ENCODE measurements around the gene VCL. TPM values are rescaled to one million over a fixed set of nuclear protein-coding genes. Genes with fewer than 3 reads are reported as not detected.

The VCL gene
- total and polyA plus RNA-seq, 4 donors = 4.3 to 37.8 (median 17.3) TPM

DNA sequence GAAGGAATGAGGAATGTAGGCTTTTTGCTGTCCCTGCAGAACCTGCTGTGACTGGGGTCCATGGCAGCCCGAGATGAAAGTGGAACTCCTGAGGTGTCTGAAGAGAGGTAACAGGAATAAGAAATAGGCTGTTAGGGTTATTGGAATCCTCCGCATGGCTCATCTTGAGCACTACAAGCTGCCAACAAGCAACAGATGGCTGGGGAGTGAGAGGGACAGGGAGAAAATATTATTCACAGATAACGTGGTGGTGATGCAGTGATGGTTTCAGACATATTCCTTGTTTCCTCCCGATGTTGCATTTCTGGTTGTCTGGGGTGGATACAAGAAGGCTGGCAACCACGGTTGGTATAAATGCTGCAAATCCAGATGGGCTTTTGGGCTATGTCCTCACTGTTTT, 106.6 kb downstream of the VCL start:
- TF ChIP-seq HNF4A (conservative IDR thresholded peaks at IDR 0.05) = no peak
- WGBS = 96% methylated on average over 5 of the region's 5 CpGs
- Histone ChIP-seq H3K9ac (ENCODE audit: low read depth in 1 of 2, low read length in 2 of 2) (no peak overlapping the region), H3K4me3 (ENCODE audit: low read depth in 1 of 3, low read length in 3 of 3) (no peak overlapping the region), H3K27ac (ENCODE audit: low read depth in 1 of 2, low read length in 2 of 2) (no peak overlapping the region), H3K4me1 (ENCODE audit: control insufficient read depth in 4 of 4, insufficient read depth in 4 of 4, low read length in 3 of 4) (no peaks in the 10 kb centered on the region), H3K36me3 (ENCODE audit: control insufficient read depth in 4 of 4, insufficient read depth in 3 of 4, low read depth in 1 of 4, low read length in 3 of 4) (peaks cover 3 to 53% (median 32%) of the 10 kb centered on the region in 4 donors), H3K27me3 (ENCODE audit: control insufficient read depth in 4 of 4, insufficient read depth in 4 of 4, low read length in 3 of 4) (no peaks in the 10 kb centered on the region), H3K9me3 (ENCODE audit: control insufficient read depth in 4 of 4, low read length in 3 of 4) (no peaks in the 10 kb centered on the region)
- DNase-seq (ENCODE audit: low spot score) = no peak

DNA sequence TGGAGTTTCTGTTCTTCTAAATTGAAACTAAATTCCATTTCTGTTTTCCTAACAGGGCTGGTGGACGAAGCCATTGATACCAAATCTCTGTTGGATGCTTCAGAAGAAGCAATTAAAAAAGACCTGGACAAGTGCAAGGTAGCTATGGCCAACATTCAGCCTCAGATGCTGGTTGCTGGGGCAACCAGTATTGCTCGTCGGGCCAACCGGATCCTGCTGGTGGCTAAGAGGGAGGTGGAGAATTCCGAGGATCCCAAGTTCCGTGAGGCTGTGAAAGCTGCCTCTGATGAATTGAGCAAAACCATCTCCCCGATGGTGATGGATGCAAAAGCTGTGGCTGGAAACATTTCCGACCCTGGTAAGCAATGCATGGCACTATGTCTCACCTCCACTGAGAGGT, 107.1 kb downstream of the VCL start:
- H3K36me3 ChIP-seq (ENCODE audit: control insufficient read depth in 4 of 4, insufficient read depth in 3 of 4, low read depth in 1 of 4, low read length in 3 of 4) = peaks cover 3 to 55% (median 37%) of the 10 kb centered on the region in 4 donors
- H3K4me1 ChIP-seq (ENCODE audit: control insufficient read depth in 4 of 4, insufficient read depth in 4 of 4, low read length in 3 of 4) = no peaks in the 10 kb centered on the region
- DNase-seq (ENCODE audit: low spot score) = no peak
- no peaks in the 10 kb centered on the region for H3K27me3 ChIP-seq (ENCODE audit: control insufficient read depth in 4 of 4, insufficient read depth in 4 of 4, low read length in 3 of 4)
- no peaks in the 10 kb centered on the region for H3K9me3 ChIP-seq (ENCODE audit: control insufficient read depth in 4 of 4, low read length in 3 of 4)
- 83% methylated on average over 8 of the region's 8 CpGs for WGBS
- H3K27ac ChIP-seq (ENCODE audit: low read depth in 1 of 2, low read length in 2 of 2) = no peak overlapping the region
- H3K9ac ChIP-seq (ENCODE audit: low read depth in 1 of 2, low read length in 2 of 2) = no peak overlapping the region
- no peak overlapping the region for H3K4me3 ChIP-seq (ENCODE audit: low read depth in 1 of 3, low read length in 3 of 3)
- TF ChIP-seq FOXA1 (IDR thresholded peaks at IDR 0.05) = no peak
- no peak for TF ChIP-seq RAD21 (IDR thresholded peaks at IDR 0.05)
- TF ChIP-seq TAF1 (conservative IDR thresholded peaks at IDR 0.05) = no peak
- no peak for TF ChIP-seq HNF4A (conservative IDR thresholded peaks at IDR 0.05)
- TF ChIP-seq, protein P1, sequence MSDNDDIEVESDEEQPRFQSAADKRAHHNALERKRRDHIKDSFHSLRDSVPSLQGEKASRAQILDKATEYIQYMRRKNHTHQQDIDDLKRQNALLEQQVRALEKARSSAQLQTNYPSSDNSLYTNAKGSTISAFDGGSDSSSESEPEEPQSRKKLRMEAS (IDR thresholded peaks at IDR 0.05) = no peak
- TF ChIP-seq, protein P2, sequence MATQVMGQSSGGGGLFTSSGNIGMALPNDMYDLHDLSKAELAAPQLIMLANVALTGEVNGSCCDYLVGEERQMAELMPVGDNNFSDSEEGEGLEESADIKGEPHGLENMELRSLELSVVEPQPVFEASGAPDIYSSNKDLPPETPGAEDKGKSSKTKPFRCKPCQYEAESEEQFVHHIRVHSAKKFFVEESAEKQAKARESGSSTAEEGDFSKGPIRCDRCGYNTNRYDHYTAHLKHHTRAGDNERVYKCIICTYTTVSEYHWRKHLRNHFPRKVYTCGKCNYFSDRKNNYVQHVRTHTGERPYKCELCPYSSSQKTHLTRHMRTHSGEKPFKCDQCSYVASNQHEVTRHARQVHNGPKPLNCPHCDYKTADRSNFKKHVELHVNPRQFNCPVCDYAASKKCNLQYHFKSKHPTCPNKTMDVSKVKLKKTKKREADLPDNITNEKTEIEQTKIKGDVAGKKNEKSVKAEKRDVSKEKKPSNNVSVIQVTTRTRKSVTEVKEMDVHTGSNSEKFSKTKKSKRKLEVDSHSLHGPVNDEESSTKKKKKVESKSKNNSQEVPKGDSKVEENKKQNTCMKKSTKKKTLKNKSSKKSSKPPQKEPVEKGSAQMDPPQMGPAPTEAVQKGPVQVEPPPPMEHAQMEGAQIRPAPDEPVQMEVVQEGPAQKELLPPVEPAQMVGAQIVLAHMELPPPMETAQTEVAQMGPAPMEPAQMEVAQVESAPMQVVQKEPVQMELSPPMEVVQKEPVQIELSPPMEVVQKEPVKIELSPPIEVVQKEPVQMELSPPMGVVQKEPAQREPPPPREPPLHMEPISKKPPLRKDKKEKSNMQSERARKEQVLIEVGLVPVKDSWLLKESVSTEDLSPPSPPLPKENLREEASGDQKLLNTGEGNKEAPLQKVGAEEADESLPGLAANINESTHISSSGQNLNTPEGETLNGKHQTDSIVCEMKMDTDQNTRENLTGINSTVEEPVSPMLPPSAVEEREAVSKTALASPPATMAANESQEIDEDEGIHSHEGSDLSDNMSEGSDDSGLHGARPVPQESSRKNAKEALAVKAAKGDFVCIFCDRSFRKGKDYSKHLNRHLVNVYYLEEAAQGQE (IDR thresholded peaks at IDR 0.05) = no peak

DNA sequence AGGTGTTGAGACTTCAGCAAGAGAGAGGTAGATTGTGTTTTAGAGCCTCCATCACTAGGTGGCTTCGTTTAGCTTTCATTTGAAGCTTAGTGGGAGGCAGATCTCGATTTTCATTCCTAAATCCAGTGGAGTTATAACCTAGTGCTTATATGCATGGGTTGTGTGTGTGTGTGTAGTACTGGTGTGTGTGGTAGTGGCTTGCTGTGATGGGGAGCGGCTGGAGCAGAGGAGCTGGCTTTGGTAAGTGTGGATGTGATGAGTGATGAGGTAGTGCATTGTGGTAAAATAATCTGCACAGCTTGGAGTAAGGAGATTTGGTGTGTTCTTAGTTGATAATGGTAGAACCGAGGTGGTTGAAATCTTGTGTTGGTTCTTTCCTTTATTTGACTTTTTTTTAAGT, 109.5 kb downstream of the VCL start:
- TF ChIP-seq, protein P3, sequence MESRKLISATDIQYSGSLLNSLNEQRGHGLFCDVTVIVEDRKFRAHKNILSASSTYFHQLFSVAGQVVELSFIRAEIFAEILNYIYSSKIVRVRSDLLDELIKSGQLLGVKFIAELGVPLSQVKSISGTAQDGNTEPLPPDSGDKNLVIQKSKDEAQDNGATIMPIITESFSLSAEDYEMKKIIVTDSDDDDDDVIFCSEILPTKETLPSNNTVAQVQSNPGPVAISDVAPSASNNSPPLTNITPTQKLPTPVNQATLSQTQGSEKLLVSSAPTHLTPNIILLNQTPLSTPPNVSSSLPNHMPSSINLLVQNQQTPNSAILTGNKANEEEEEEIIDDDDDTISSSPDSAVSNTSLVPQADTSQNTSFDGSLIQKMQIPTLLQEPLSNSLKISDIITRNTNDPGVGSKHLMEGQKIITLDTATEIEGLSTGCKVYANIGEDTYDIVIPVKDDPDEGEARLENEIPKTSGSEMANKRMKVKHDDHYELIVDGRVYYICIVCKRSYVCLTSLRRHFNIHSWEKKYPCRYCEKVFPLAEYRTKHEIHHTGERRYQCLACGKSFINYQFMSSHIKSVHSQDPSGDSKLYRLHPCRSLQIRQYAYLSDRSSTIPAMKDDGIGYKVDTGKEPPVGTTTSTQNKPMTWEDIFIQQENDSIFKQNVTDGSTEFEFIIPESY (IDR thresholded peaks at IDR 0.05) = no peak
- no peak for TF ChIP-seq RXRA (IDR thresholded peaks at IDR 0.05)
- TF ChIP-seq SP1 (IDR thresholded peaks at IDR 0.05) = no peak
- no peak for TF ChIP-seq JUND (IDR thresholded peaks at IDR 0.05)
- no peak for TF ChIP-seq YY1 (IDR thresholded peaks at IDR 0.05)
- TF ChIP-seq TAF1 (conservative IDR thresholded peaks at IDR 0.05) = no peak
- TF ChIP-seq, protein P4, sequence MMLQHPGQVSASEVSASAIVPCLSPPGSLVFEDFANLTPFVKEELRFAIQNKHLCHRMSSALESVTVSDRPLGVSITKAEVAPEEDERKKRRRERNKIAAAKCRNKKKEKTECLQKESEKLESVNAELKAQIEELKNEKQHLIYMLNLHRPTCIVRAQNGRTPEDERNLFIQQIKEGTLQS (IDR thresholded peaks at IDR 0.05) = no peak
- TF ChIP-seq, protein P2 (IDR thresholded peaks at IDR 0.05) = no peak
- no peak for TF ChIP-seq HNF4A (conservative IDR thresholded peaks at IDR 0.05)
- TF ChIP-seq, protein P1 (IDR thresholded peaks at IDR 0.05) = no peak
- no peak for TF ChIP-seq HNF4G (IDR thresholded peaks at IDR 0.05)
- no peak for TF ChIP-seq FOXA2 (IDR thresholded peaks at IDR 0.05)
- TF ChIP-seq NR2F2 (IDR thresholded peaks at IDR 0.05) = no peak
- no peak for TF ChIP-seq FOXA1 (IDR thresholded peaks at IDR 0.05)
- Histone ChIP-seq H3K9ac (ENCODE audit: low read depth in 1 of 2, low read length in 2 of 2) (no peak overlapping the region), H3K36me3 (ENCODE audit: control insufficient read depth in 4 of 4, insufficient read depth in 3 of 4, low read depth in 1 of 4, low read length in 3 of 4) (peaks cover 6 to 66% (median 43%) of the 10 kb centered on the region in 4 donors), H3K4me1 (ENCODE audit: control insufficient read depth in 4 of 4, insufficient read depth in 4 of 4, low read length in 3 of 4) (no peaks in the 10 kb centered on the region), H3K4me3 (ENCODE audit: low read depth in 1 of 3, low read length in 3 of 3) (no peak overlapping the region), H3K9me3 (ENCODE audit: control insufficient read depth in 4 of 4, low read length in 3 of 4) (no peaks in the 10 kb centered on the region), H3K27ac (ENCODE audit: low read depth in 1 of 2, low read length in 2 of 2) (no peak overlapping the region), H3K27me3 (ENCODE audit: control insufficient read depth in 4 of 4, insufficient read depth in 4 of 4, low read length in 3 of 4) (no peaks in the 10 kb centered on the region)
- no peak for DNase-seq (ENCODE audit: low spot score)
- 91% methylated on average over 4 of the region's 4 CpGs for WGBS
